K562 (cell line): ENCODE results near the gene MYL5.

Experiments used
- CBX5 ChIP-seq: IDR thresholded peaks from 2 replicates; pipeline ENCODE4 v1.6.1; 2014; ENCODE audit warnings: low read depth, borderline replicate concordance
- CHD4 ChIP-seq: fragments of 200-600 bp; sonication (generic); IDR thresholded peaks from 3 replicates; pipeline ENCODE4 v1.6.1; 2012; ENCODE audit warnings: low read depth, mild to moderate bottlenecking, mixed read lengths, low read length, inconsistent platforms; ENCODE audit not compliant: insufficient read depth, insufficient replicate concordance, poor library complexity, severe bottlenecking
- CTCF ChIP-seq, 3 experiments: IDR thresholded peaks in 2 of 3; conservative IDR thresholded peaks in 1 of 3; 2 replicates each; pipeline ENCODE4 v1.5.1; 2011 to 2012; ENCODE audit warnings: low read length in 3 of 3, mild to moderate bottlenecking in 3 of 3, control low read depth in 2 of 3, improper control_type of control experiment in 1 of 3, inconsistent platforms in 1 of 3, low read depth in 1 of 3, mixed read lengths in 1 of 3, moderate library complexity in 1 of 3; ENCODE audit not compliant: insufficient read depth in 2 of 3
- ETV6 ChIP-seq, 3 experiments: fragments of 150-350 bp in 1 of 3; sonication (generic) in 1 of 3; formaldehyde crosslinking in 1 of 3; IDR thresholded peaks; 2 replicates each; pipeline versions ENCODE4 v1.6.1 to v1.8.0; 2014 to 2022; ENCODE audit warnings: borderline replicate concordance in 2 of 3, low read depth in 2 of 3, antibody characterized with exemption in 1 of 3, low read length in 1 of 3, mild to moderate bottlenecking in 1 of 3, missing genetic modification reagents in 1 of 3

GRCh38 chr4:654871-655463 lies 19.4 kb upstream of the MYL5 start:
- no peak for TF ChIP-seq CTCF (IDR thresholded peaks at IDR 0.05 in 2 of 3, conservative IDR thresholded peaks at IDR 0.05 in 1 of 3; ENCODE audit: insufficient read depth in 2 of 3, low read depth in 1 of 3, low read length in 3 of 3)
- no peak for TF ChIP-seq ETV6 (IDR thresholded peaks at IDR 0.05; ENCODE audit: borderline replicate concordance in 1 of 2, low read depth in 2 of 2, low read length in 1 of 2)
- TF ChIP-seq ETV6 (CRISPR knock-in tag; IDR thresholded peaks at IDR 0.05; ENCODE audit: borderline replicate concordance): no peak
- TF ChIP-seq CHD4: no peak
- no peak for TF ChIP-seq CBX5
